Liver (tissue), 8 donors: ENCODE measurements around the gene CCR5AS.

Experiments used
- DNase-seq: peaks from one replicate; pipeline ENCODE4 v3.0.0-alpha.2; 2017; ENCODE audit warnings: low spot score
- H3K27ac ChIP-seq, 2 donors: one replicate each; pipeline ENCODE4 v1.7.0; 2013; ENCODE audit warnings: inconsistent platforms in 2 of 2, low read length in 2 of 2, control low read depth in 1 of 2, low read depth in 1 of 2, mild to moderate bottlenecking in 1 of 2
- H3K27me3 ChIP-seq, 4 donors: one replicate each; pipeline versions ENCODE4 v1.6.1 to v1.7.0; 2013; ENCODE audit warnings: low read length in 3 of 4, inconsistent platforms in 1 of 4, mild to moderate bottlenecking in 1 of 4, moderate library complexity in 1 of 4; ENCODE audit not compliant: control insufficient read depth in 4 of 4, insufficient read depth in 4 of 4
- H3K36me3 ChIP-seq, 4 donors: one replicate each; pipeline versions ENCODE4 v1.6.1 to v1.7.0; 2013; ENCODE audit warnings: low read length in 3 of 4, mild to moderate bottlenecking in 3 of 4, low read depth in 1 of 4, moderate library complexity in 1 of 4; ENCODE audit not compliant: control insufficient read depth in 4 of 4, insufficient read depth in 3 of 4
- H3K4me1 ChIP-seq, 4 donors: one replicate each; pipeline versions ENCODE4 v1.6.1 to v1.7.0; 2013; ENCODE audit warnings: low read length in 3 of 4, mild to moderate bottlenecking in 3 of 4, moderate library complexity in 1 of 4; ENCODE audit not compliant: control insufficient read depth in 4 of 4, insufficient read depth in 4 of 4
- H3K4me3 ChIP-seq, 3 donors: one replicate each; pipeline versions ENCODE4 v1.6.1 to v1.7.0; 2013; ENCODE audit warnings: low read length in 3 of 3, control low read depth in 1 of 3, low read depth in 1 of 3, mild to moderate bottlenecking in 1 of 3
- H3K9ac ChIP-seq, 2 donors: one replicate each; pipeline ENCODE4 v1.7.0; 2013; ENCODE audit warnings: low read length in 2 of 2, mild to moderate bottlenecking in 2 of 2, moderate library complexity in 2 of 2, control low read depth in 1 of 2, low read depth in 1 of 2
- H3K9me3 ChIP-seq, 4 donors: one replicate each; pipeline versions ENCODE4 v1.6.1 to v1.7.0; 2013; ENCODE audit warnings: low read length in 3 of 4; ENCODE audit not compliant: control insufficient read depth in 4 of 4
- ATF3 ChIP-seq: IDR thresholded peaks from 2 replicates; pipeline ENCODE4 v1.6.1; 2016; ENCODE audit warnings: antibody characterized with exemption
- CTCF ChIP-seq: fragments of 150-350 bp; IDR thresholded peaks from 2 replicates; pipeline ENCODE4 v1.5.1; 2017; ENCODE audit warnings: improper control_type of control experiment, low read depth, low read length; ENCODE audit not compliant: missing input control
- EGR1 ChIP-seq, 2 donors: IDR thresholded peaks; 2 replicates each; pipeline ENCODE4 v1.6.1; 2016 to 2018; ENCODE audit warnings: antibody characterized with exemption in 2 of 2, low read depth in 2 of 2
- FOXA1 ChIP-seq: IDR thresholded peaks from 2 replicates; pipeline ENCODE4 v1.6.1; 2016; ENCODE audit warnings: antibody characterized with exemption
- FOXA2 ChIP-seq: IDR thresholded peaks from 2 replicates; pipeline ENCODE4 v1.6.1; 2016; ENCODE audit warnings: antibody characterized with exemption
- GABPA ChIP-seq, 2 donors: IDR thresholded peaks in 1 of 2; conservative IDR thresholded peaks in 1 of 2; 2 replicates each; pipeline ENCODE4 v1.6.1; 2016; ENCODE audit warnings: antibody characterized with exemption in 2 of 2, mild to moderate bottlenecking in 1 of 2, moderate library complexity in 1 of 2
- HNF4A ChIP-seq, 2 donors: conservative IDR thresholded peaks; 2 replicates each; pipeline ENCODE4 v1.6.1; 2016; ENCODE audit warnings: antibody characterized with exemption in 2 of 2, mild to moderate bottlenecking in 2 of 2
- HNF4G ChIP-seq: IDR thresholded peaks from 2 replicates; pipeline ENCODE4 v1.6.1; 2016; ENCODE audit warnings: antibody characterized with exemption
- MAX ChIP-seq: IDR thresholded peaks from 2 replicates; pipeline ENCODE4 v1.6.1; 2016; ENCODE audit warnings: antibody characterized with exemption
- NR2F2 ChIP-seq: IDR thresholded peaks from 2 replicates; pipeline ENCODE4 v1.6.1; 2016; ENCODE audit warnings: antibody characterized with exemption
- REST ChIP-seq: IDR thresholded peaks from 2 replicates; pipeline ENCODE4 v1.6.1; 2016; ENCODE audit warnings: antibody characterized with exemption, mild to moderate bottlenecking
- RXRA ChIP-seq, 2 donors: IDR thresholded peaks; 2 replicates each; pipeline ENCODE4 v1.6.1; 2017 to 2018; ENCODE audit warnings: antibody characterized with exemption in 2 of 2, mild to moderate bottlenecking in 1 of 2
- SP1 ChIP-seq: IDR thresholded peaks from 2 replicates; pipeline ENCODE4 v1.6.1; 2018; ENCODE audit warnings: antibody characterized with exemption, mild to moderate bottlenecking
- TAF1 ChIP-seq: conservative IDR thresholded peaks from 2 replicates; pipeline ENCODE4 v1.6.1; 2016; ENCODE audit warnings: antibody characterized with exemption, mild to moderate bottlenecking
- YY1 ChIP-seq: IDR thresholded peaks from 2 replicates; pipeline ENCODE4 v1.6.1; 2016; ENCODE audit warnings: antibody characterized with exemption, mild to moderate bottlenecking
- ZBTB33 ChIP-seq: IDR thresholded peaks from 2 replicates; pipeline ENCODE4 v1.6.1; 2016; ENCODE audit warnings: antibody characterized with exemption
- WGBS: extraction: QIAGEN DNeasy Blood & Tissue Kit; methylation state at CpG from one replicate; pipeline ENCODE4 v1.1.7; 2013; 5-methylcytosine and 5-hydroxymethylcytosine counted together
- donor health status: healthy.
- donor health status: healthy.
- donor health status: healthy.
- donor health status: healthy.
- donor health status: healthy.

Gene CCR5AS

GRCh38 chr3:46381625-46382024 lies 25.2 kb downstream of the CCR5AS start:
- TF ChIP-seq ATF3 (no peak), HNF4G (no peak), RXRA (IDR thresholded peaks at IDR 0.05) (no peak), MAX (no peak), FOXA1 (no peak), NR2F2 (no peak), CTCF (no peak), HNF4A (conservative IDR thresholded peaks at IDR 0.05) (no peak), REST (no peak), ZBTB33 (no peak), YY1 (no peak), SP1 (no peak), TAF1 (no peak), EGR1 (IDR thresholded peaks at IDR 0.05; ENCODE audit: low read depth in 2 of 2) (no peak), GABPA (IDR thresholded peaks at IDR 0.05 in 1 of 2, conservative IDR thresholded peaks at IDR 0.05 in 1 of 2) (no peak), FOXA2 (no peak)
- DNase-seq = no peak
- no peaks in the 10 kb centered on the region for H3K9me3 ChIP-seq
- H3K4me1 ChIP-seq = peaks cover 0 to 10% (median 9%) of the 10 kb centered on the region in 4 donors
- H3K27me3 ChIP-seq = no peaks in the 10 kb centered on the region
- no peak overlapping the region for H3K4me3 ChIP-seq
- 64% methylated on average over 3 of the region's 3 CpGs for WGBS
- no peak overlapping the region for H3K27ac ChIP-seq
- H3K9ac ChIP-seq = no peak overlapping the region
- no peaks in the 10 kb centered on the region for H3K36me3 ChIP-seq
